Measurements from ENCODE around the gene C2CD5. TPM values are rescaled to one million over a fixed set of nuclear protein-coding genes. Genes with fewer than 3 reads are reported as not detected.

Gene C2CD5
- total and polyA plus RNA-seq, 10 donors: 21.2 to 76.3 (median 46.9) TPM

DNA sequence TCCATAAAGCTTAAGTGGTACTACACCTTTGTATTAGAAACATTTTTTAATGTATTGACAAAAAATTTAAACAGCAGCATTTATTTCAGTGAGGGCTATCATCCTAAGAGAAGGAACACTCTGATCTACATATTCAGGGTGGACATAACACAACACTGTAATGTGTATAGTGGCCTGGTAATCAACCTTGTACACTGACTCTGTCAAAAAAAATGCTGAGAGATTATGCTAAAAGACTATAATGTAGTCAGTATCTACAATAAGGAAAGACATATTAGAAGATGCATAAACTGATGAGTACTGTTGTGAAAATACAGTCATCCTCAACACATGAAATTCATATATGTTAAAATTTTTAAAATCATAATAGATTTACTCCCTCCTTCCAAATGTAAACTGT lies 68.2 kb downstream of the C2CD5 start:
- TF ChIP-seq POLR2A (IDR thresholded peaks at IDR 0.05): no peak
- TF ChIP-seq, protein P1, sequence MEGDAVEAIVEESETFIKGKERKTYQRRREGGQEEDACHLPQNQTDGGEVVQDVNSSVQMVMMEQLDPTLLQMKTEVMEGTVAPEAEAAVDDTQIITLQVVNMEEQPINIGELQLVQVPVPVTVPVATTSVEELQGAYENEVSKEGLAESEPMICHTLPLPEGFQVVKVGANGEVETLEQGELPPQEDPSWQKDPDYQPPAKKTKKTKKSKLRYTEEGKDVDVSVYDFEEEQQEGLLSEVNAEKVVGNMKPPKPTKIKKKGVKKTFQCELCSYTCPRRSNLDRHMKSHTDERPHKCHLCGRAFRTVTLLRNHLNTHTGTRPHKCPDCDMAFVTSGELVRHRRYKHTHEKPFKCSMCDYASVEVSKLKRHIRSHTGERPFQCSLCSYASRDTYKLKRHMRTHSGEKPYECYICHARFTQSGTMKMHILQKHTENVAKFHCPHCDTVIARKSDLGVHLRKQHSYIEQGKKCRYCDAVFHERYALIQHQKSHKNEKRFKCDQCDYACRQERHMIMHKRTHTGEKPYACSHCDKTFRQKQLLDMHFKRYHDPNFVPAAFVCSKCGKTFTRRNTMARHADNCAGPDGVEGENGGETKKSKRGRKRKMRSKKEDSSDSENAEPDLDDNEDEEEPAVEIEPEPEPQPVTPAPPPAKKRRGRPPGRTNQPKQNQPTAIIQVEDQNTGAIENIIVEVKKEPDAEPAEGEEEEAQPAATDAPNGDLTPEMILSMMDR (IDR thresholded peaks at IDR 0.05 in 8 of 11, conservative IDR thresholded peaks at IDR 0.05 in 3 of 11): no peak
- TF ChIP-seq POLR2AphosphoS5 (IDR thresholded peaks at IDR 0.05): no peak
- Histone ChIP-seq H3K4me3 (no peak overlapping the region), H3K27me3 (replicated peaks in 1 of 7) (no peaks in the 10 kb centered on the region), H3K4me1 (peaks cover 0 to 9% (median 0%) of the 10 kb centered on the region in 6 donors), H3K27ac (no peak overlapping the region), H3K9me3 (no peaks in the 10 kb centered on the region), H3K36me3 (peaks cover 0 to 96% (median 9%) of the 10 kb centered on the region in 6 donors)
- DNase-seq: no peak
- intact Hi-C loops (cut with DNase I; ENCODE audit: low total_unique reads): no loop called here

GRCh38 chr12:22474970-22475720 lies 69.2 kb downstream of the C2CD5 start:
- no peak for DNase-seq
- Histone ChIP-seq H3K4me1 (peaks cover 0 to 9% (median 0%) of the 10 kb centered on the region in 6 donors), H3K4me3 (no peak overlapping the region), H3K27ac (no peak overlapping the region), H3K9me3 (no peaks in the 10 kb centered on the region), H3K27me3 (replicated peaks in 1 of 7) (no peaks in the 10 kb centered on the region), H3K36me3 (peaks cover 0 to 96% (median 11%) of the 10 kb centered on the region in 6 donors)
- intact Hi-C loops (cut with DNase I; ENCODE audit: low total_unique reads): no loop called here
- WGBS, 5 donors: 92 to 98% (median 95%) methylated on average over 5 of the region's 5 CpGs
- TF ChIP-seq POLR2A (IDR thresholded peaks at IDR 0.05) (no peak), POLR2AphosphoS5 (IDR thresholded peaks at IDR 0.05) (no peak)
- TF ChIP-seq, protein P1 (IDR thresholded peaks at IDR 0.05 in 8 of 11, conservative IDR thresholded peaks at IDR 0.05 in 3 of 11): no peak

DNA sequence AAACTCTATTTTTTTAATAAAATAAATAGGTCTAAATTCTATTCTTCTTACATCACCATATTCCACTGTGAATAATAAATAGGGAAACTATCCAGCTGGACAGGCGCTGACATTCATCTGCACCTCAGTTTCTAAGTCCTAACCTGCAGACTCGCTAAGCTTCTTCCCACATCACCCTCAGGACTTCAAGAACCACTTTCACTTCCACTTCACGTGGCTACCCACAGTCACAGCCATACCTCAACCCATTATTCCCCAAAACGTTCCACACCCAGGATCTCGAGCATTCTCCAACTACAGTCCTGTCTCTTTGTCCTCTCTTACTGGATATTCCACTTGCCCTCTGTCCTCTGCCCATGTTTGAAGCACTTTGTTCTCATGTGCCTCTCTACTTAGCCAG lies 71.1 kb downstream of the C2CD5 start:
- Histone ChIP-seq H3K4me3 (no peak overlapping the region), H3K27me3 (replicated peaks in 1 of 7) (no peaks in the 10 kb centered on the region), H3K9me3 (no peaks in the 10 kb centered on the region), H3K36me3 (peaks cover 0 to 99% (median 23%) of the 10 kb centered on the region in 6 donors), H3K27ac (no peak overlapping the region), H3K4me1 (peaks cover 0 to 9% (median 0%) of the 10 kb centered on the region in 6 donors)
- intact Hi-C loops (cut with DNase I; ENCODE audit: low total_unique reads): no loop called here
- TF ChIP-seq POLR2AphosphoS5 (IDR thresholded peaks at IDR 0.05): no peak
- no peak for TF ChIP-seq POLR2A (IDR thresholded peaks at IDR 0.05)
- TF ChIP-seq, protein P1 (IDR thresholded peaks at IDR 0.05 in 8 of 11, conservative IDR thresholded peaks at IDR 0.05 in 3 of 11): no peak
- WGBS, 5 donors: 62 to 76% (median 69%) methylated on average over 5 of the region's 5 CpGs
- DNase-seq: no peak

DNA sequence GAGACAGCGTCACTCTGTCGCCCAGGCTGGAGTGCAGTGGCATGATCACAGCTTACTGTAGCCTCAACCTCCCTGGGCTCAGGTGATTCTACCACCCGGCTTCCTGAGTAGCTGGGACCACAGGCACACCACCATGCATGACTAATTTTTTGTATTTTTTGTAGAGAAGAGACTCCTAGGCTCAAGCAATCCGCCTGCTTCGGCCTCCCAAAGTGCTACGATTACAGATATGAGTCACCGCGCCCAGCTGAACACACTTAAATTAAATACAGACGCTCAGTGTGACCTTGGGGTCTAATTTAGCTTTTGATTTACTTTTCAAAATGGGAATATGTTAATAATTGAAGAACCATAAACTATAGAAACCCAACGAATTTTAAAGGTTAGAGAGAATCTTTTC lies 77.2 kb downstream of the C2CD5 start:
- DNase-seq: no peak
- WGBS, 5 donors: 90 to 96% (median 92%) methylated on average over 10 of the region's 10 CpGs
- H3K27ac ChIP-seq: no peak overlapping the region
- no peaks in the 10 kb centered on the region for H3K27me3 ChIP-seq (replicated peaks in 1 of 7)
- intact Hi-C loops (cut with DNase I; ENCODE audit: low total_unique reads): no loop called here
- H3K9me3 ChIP-seq: no peaks in the 10 kb centered on the region
- no peak for TF ChIP-seq POLR2AphosphoS5 (IDR thresholded peaks at IDR 0.05)
- TF ChIP-seq, protein P1 (IDR thresholded peaks at IDR 0.05 in 8 of 11, conservative IDR thresholded peaks at IDR 0.05 in 3 of 11): no peak
- no peak for TF ChIP-seq POLR2A (IDR thresholded peaks at IDR 0.05)
- H3K36me3 ChIP-seq: peaks cover 0 to 64% (median 25%) of the 10 kb centered on the region in 6 donors
- no peak overlapping the region for H3K4me3 ChIP-seq
- H3K4me1 ChIP-seq: no peaks in the 10 kb centered on the region

All from spleen (tissue), 11 donors.